Activated CD4-positive, alpha-beta T cell treated with anti-CD3 and anti-CD28 coated beads for 48 hours (primary cell): ENCODE measurements around the gene ITGB7.
"Not testable (repeated sequence)": the region's sequence is repeated elsewhere in the genome, so short reads cannot be mapped to it uniquely, and the experiment has no call there.

ENCODE experiments used
- DNase-seq: peaks from one replicate; pipeline ENCODE4 v3.0.0-alpha.2; 2020

ITGB7 gene

GRCh38 chr12:53217051-53217930, 10.2 kb upstream of the ITGB7 start:
- peak; percentile 66 for DNase-seq

- no peak for DNase-seq
These were observed 8.4 kb upstream of the ITGB7 start for GRCh38 chr12:53215497-53215896.

GRCh38 chr12:53214687-53215455, 7.8 kb upstream of the ITGB7 start:
- no peak for DNase-seq

- no peak for DNase-seq
These were observed 7.2 kb upstream of the ITGB7 start for GRCh38 chr12:53214221-53214620.

GRCh38 chr12:53213348-53213747, 6.3 kb upstream of the ITGB7 start:
- DNase-seq: peak; percentile 91

GRCh38 chr12:53212931-53213330, 5.9 kb upstream of the ITGB7 start:
- DNase-seq: no peak

GRCh38 chr12:53211476-53212381, 4.7 kb upstream of the ITGB7 start:
- DNase-seq: no peak

GRCh38 chr12:53210843-53211242, 3.8 kb upstream of the ITGB7 start:
- DNase-seq: no peak

GRCh38 chr12:53208877-53209463, 1.9 kb upstream of the ITGB7 start:
- peak; percentile 39 for DNase-seq

GRCh38 chr12:53208435-53208834, 1.4 kb upstream of the ITGB7 start:
- no peak for DNase-seq

- peak; percentile 86 for DNase-seq
These were observed 1.2 kb downstream of the ITGB7 start for GRCh38 chr12:53205747-53206419.

GRCh38 chr12:53204351-53204750, 2.7 kb downstream of the ITGB7 start:
- DNase-seq: no peak

- DNase-seq: not testable (repeated sequence)
These were observed 4.7 kb downstream of the ITGB7 start for GRCh38 chr12:53202316-53202715.

- no peak for DNase-seq
These were observed 5.4 kb downstream of the ITGB7 start for GRCh38 chr12:53201639-53202038.

GRCh38 chr12:53201177-53201541, 5.9 kb downstream of the ITGB7 start:
- no peak for DNase-seq

- DNase-seq: peak; percentile 63
These were observed 6.4 kb downstream of the ITGB7 start for GRCh38 chr12:53200458-53201176.

- DNase-seq: no peak
These were observed 7.0 kb downstream of the ITGB7 start for GRCh38 chr12:53200107-53200457.

GRCh38 chr12:53199700-53200099, 7.4 kb downstream of the ITGB7 start:
- DNase-seq: no peak

- DNase-seq: no peak
These were observed 8.5 kb downstream of the ITGB7 start for GRCh38 chr12:53198486-53199110.

- DNase-seq: no peak
These were observed 9.9 kb downstream of the ITGB7 start for GRCh38 chr12:53197011-53197640.
